SW480 (cell line): ENCODE measurements around the gene RNF223.
"Not testable (repeated sequence)": the region's sequence is repeated elsewhere in the genome, so short reads cannot be mapped to it uniquely, and the experiment has no call there.

Source experiments
- DNase-seq: peaks from one replicate; pipeline ENCODE4 v3.0.0-alpha.2; 2016; ENCODE audit warnings: low spot score

RNF223 gene

GRCh38 chr1:1044455-1045078 lies 29.5 kb downstream of the RNF223 start:
- DNase-seq: no peak

- no peak for DNase-seq
Observed at GRCh38 chr1:1043921-1044320, 30.2 kb downstream of the RNF223 start.

- no peak for DNase-seq
Observed at GRCh38 chr1:1043411-1043810, 30.7 kb downstream of the RNF223 start.

GRCh38 chr1:1042835-1043234 lies 31.3 kb downstream of the RNF223 start:
- DNase-seq: no peak

GRCh38 chr1:1041873-1042272 lies 32.2 kb downstream of the RNF223 start:
- DNase-seq: no peak

GRCh38 chr1:1041092-1041523 lies 33.0 kb downstream of the RNF223 start:
- DNase-seq: no peak

- DNase-seq: no peak
Observed at GRCh38 chr1:1040004-1040991, 33.8 kb downstream of the RNF223 start.

GRCh38 chr1:1039145-1039910 lies 34.8 kb downstream of the RNF223 start:
- no peak for DNase-seq

GRCh38 chr1:1038694-1039093 lies 35.4 kb downstream of the RNF223 start:
- no peak for DNase-seq

GRCh38 chr1:1037366-1038327 lies 36.5 kb downstream of the RNF223 start:
- no peak for DNase-seq

GRCh38 chr1:1035291-1035943 lies 38.7 kb downstream of the RNF223 start:
- no peak for DNase-seq

- no peak for DNase-seq
Observed at GRCh38 chr1:1034439-1034781, 39.7 kb downstream of the RNF223 start.

- no peak for DNase-seq
Observed at GRCh38 chr1:1033731-1034438, 40.2 kb downstream of the RNF223 start.

GRCh38 chr1:1033009-1033587 lies 41.0 kb downstream of the RNF223 start:
- DNase-seq: no peak

GRCh38 chr1:1032424-1032823 lies 41.7 kb downstream of the RNF223 start:
- no peak for DNase-seq

GRCh38 chr1:1031659-1032235 lies 42.4 kb downstream of the RNF223 start:
- DNase-seq: no peak

- not testable (repeated sequence) for DNase-seq
Observed at GRCh38 chr1:1030867-1031658, 43.0 kb downstream of the RNF223 start.

GRCh38 chr1:1027791-1028190 lies 46.3 kb downstream of the RNF223 start:
- DNase-seq: no peak
